22Rv1 (cell line): ENCODE measurements around the gene TEX22.

ENCODE experiments used
- H3K27ac ChIP-seq: fragments of 450-650 bp; 2 replicates; pipeline ENCODE4 v1.5.1; 2017
- ZFX ChIP-seq: fragments of 450-650 bp; IDR thresholded peaks from 2 replicates; pipeline ENCODE4 v1.6.1; 2017; ENCODE audit warnings: antibody characterized with exemption, borderline replicate concordance
- TF ChIP-seq, protein P1 (sequence below): fragments of 450-650 bp; IDR thresholded peaks from 2 replicates; pipeline ENCODE4 v1.5.1; 2017; ENCODE audit warnings: mild to moderate bottlenecking

TEX22 gene

DNA sequence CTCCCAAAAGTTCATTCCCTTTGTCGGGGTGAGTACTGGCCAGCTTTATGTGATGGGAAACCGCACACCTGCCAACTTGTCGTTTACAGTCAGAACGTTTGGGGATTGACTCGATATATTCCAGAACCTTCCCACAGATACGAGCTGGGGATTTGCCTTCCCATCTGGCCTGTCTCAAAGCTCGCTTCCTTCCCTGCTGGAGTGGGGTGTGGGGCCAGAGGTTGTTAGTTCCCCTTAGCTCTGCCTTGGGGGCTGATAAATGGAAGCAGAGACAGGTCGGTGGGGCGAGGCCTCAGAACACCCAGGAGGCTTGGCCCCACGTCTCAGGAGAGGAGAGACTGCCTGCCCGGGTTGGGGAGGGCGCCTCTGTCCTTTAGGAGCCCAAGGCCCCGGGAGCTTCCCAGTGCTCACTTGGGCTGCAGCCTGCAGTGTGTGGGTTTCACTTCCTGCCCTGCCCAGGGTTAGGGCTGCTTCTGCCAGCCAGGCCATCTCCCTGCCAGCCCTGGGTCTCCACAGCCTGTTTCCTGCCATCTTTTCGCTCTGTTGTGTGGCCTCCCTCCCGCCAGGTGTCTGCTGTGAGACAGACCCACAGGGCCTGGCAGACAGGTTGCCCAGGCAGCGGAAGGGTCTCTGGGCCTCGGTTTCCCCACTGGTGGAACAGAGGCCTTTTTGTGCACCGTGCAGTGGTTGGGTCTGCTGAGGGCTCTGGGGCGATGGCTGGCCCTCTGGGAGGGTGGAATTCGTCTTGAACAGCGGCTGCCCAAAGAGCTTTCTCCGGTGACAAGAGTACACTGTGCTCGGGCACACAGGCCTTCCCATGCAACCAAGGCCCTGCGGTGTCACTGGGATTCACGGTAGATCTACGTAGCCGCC lies 8.1 kb upstream of the TEX22 start:
- no peak overlapping the region for H3K27ac ChIP-seq

DNA sequence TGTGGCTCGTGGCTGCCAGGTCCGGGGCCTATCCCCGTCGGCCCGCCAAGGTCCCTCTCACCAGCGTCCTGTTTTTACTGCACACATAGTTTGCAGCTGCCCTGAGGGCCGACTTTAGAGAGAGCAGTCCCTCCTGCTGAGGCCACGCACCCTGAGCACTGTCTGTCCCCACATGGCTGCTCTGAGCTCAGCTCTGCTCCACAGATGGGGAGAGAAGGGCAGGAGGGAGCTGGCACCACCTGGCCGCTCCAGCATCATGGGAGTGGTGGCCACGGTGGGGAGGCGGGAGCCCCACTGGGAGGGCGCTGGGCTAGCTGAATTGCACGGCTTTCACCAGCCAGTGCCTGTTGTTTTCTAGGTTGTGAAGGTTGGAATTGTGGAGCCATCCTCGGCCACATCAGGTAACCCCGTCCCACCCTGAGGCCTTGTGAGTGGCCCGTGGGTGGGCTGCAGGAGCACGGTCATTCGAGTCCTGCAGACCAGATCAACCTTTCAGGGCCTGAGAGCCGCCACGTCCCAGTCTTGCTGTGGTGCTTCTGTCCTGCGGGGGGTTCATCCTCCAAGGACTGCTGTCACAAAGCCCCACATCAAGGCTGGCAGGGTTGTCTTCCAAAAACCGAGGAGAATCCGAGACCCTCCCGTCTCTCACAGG lies 7.4 kb upstream of the TEX22 start:
- no peak overlapping the region for H3K27ac ChIP-seq

More for the DNA sequence above, 8.1 kb upstream of the TEX22 start:
- TF ChIP-seq, protein P1, sequence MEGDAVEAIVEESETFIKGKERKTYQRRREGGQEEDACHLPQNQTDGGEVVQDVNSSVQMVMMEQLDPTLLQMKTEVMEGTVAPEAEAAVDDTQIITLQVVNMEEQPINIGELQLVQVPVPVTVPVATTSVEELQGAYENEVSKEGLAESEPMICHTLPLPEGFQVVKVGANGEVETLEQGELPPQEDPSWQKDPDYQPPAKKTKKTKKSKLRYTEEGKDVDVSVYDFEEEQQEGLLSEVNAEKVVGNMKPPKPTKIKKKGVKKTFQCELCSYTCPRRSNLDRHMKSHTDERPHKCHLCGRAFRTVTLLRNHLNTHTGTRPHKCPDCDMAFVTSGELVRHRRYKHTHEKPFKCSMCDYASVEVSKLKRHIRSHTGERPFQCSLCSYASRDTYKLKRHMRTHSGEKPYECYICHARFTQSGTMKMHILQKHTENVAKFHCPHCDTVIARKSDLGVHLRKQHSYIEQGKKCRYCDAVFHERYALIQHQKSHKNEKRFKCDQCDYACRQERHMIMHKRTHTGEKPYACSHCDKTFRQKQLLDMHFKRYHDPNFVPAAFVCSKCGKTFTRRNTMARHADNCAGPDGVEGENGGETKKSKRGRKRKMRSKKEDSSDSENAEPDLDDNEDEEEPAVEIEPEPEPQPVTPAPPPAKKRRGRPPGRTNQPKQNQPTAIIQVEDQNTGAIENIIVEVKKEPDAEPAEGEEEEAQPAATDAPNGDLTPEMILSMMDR, result no peak
- TF ChIP-seq ZFX, result no peak

DNA sequence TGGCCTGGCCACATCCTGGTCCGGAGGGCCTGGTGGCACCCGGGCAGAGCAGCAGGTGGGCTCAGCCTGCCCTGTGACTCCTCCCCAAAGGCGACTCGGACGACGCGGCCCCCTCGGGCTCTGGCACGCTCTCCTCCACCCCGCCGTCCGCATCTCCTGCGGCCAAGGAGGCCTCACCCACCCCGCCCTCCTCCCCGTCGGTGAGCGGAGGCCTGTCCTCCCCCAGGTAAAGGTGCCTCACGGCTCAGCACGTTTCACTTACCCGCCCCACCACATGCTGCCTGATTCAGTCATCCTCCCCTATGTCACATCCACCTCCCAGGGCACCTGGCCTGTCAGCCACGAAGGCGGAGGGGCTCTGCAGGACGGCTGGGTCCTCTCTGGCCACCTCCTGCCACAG lies 6.8 kb upstream of the TEX22 start:
- no peak overlapping the region for H3K27ac ChIP-seq
- TF ChIP-seq ZFX, result no peak
- TF ChIP-seq, protein P1, result no peak

More for the DNA sequence above, 7.4 kb upstream of the TEX22 start:
- TF ChIP-seq ZFX, result no peak
- TF ChIP-seq, protein P1, result no peak

DNA sequence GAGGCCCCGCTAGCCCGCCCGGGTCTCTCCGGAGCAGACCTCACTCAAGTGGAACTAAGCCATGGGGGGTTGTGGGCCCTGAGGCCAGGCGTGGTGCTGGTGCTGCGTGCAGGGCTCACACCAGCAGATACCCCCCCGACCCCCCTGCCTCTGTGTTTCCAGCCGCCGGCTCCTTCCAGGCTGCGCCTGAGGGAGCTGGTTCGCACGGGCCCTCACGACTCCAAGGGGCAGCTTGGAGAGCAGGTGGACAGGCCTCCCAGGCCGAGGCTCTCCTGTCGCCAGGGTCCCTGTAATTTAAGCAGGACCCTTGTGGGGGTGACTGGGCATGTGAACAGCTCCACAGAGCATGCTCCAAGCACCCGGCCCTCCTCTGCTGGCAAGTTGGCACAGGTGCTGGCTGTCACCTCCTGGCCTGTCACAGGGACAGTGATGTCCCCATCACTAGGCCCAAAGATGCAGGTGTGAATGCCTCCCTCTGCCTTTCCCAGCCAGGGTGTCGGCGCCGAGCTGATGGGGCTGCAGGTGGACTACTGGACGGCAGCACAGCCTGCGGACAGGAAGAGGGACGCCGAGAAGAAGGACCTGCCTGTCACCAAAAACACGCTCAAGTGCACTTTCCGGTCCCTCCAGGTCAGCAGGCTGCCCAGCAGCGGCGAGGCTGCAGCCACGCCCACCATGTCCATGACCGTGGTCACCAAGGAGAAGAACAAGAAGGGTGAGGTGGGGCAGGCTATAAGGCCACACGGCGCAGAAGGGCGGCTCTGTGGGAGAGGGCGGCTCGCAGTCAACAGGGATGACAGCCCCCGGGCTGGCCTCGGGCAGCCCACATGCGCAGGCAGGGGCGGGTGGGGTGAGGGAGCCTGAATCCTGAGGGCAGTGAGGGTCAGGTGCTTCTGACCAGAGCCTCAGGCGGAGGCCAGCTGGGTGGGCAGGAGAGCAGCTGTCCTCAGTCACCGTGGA lies 5.9 kb upstream of the TEX22 start:
- no peak overlapping the region for H3K27ac ChIP-seq
- TF ChIP-seq ZFX, result no peak
- TF ChIP-seq, protein P1, result no peak

DNA sequence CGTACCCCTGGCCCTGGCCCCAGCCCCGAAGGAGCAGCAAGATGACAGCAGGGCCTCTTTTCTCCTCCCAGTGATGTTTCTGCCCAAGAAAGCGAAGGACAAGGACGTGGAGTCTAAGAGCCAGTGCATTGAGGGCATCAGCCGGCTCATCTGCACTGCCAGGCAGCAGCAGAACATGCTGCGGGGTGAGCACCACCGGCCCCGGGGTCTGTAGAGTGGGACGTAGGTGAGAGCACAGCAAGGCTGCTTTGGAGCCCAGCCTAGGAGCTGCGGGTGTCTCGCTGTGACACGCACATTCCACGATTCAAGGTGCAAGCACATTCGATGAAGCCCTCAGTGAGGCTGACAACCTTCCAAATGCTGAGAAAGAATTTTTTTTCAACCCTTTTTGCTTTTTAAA lies 5.2 kb upstream of the TEX22 start:
- TF ChIP-seq, protein P1, result no peak
- TF ChIP-seq ZFX, result no peak

DNA sequence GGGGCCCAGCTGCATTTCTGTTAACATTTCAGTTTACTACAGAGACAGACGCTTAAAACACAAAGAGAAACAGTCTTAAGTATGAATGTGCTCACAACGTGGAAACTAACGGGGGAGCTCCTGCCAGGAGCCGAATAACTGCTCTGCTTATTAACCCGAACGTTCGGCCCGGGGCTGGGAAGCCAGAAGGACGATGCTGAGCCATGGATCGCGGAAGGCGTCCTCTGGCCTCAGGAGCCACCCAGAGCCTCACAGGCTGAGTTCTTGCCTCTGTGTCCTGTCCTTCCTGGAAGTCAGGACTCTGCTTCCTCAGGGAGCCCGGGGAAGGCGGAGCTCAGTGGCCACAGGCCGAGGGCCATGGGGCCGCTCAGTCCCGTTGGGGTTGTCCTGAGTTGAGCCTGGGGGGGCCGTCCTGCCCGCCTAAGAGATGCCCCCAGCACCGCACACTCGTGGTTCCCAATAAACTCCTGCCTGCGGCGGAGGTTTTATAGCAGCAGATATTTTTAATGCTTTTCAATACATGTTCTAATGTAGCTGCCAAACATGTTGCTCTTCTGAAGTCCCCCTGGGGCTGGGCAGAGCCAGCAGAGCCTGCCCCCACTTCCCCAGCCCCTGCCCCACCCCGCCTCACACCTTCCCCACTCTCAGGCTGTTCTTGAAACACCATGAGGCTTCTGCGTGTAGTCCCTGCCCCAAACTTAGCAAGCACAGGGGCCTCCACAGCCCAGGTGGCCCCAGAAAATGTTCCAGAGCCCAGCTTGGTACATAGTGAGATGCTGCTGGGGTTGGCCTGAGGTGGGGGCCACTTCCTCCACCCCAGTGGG lies 3.4 kb upstream of the TEX22 start:
- no peak overlapping the region for H3K27ac ChIP-seq
- TF ChIP-seq, protein P1, result no peak
- TF ChIP-seq ZFX, result no peak

More for the DNA sequence above, 5.2 kb upstream of the TEX22 start:
- H3K27ac ChIP-seq, result no peak overlapping the region
